Measurements from ENCODE around the gene PELI2.

GRCh38 chr14:56211084-56211483, 92.9 kb downstream of the PELI2 start:
- TF ChIP-seq CTCF (IDR thresholded peaks at IDR 0.05): no peak
- TF ChIP-seq POLR2A (IDR thresholded peaks at IDR 0.05): no peak
